HG03135 (cell line): Measurements from ENCODE around the gene ANKRD23.

Source experiments
- ATAC-seq: cut with Tn5 transposase; IDR thresholded peaks from one replicate; pipeline ENCODE4 v1.9.1; 2021; ENCODE audit warnings: mild to moderate bottlenecking, moderate library complexity; ENCODE audit not compliant: unreplicated experiment

Gene ANKRD23

GRCh38 chr2:96877631-96878092 lies 33.8 kb upstream of the ANKRD23 start:
- ATAC-seq, result no peak

- ATAC-seq, result no peak
These were observed 33.2 kb upstream of the ANKRD23 start for GRCh38 chr2:96877042-96877451.

GRCh38 chr2:96876269-96877041 lies 32.6 kb upstream of the ANKRD23 start:
- no peak for ATAC-seq

- ATAC-seq, result no peak
These were observed 31.9 kb upstream of the ANKRD23 start for GRCh38 chr2:96875498-96876268.

- ATAC-seq, result peak; percentile 36
These were observed 30.5 kb upstream of the ANKRD23 start for GRCh38 chr2:96874198-96874831.

- ATAC-seq, result no peak
These were observed 29.9 kb upstream of the ANKRD23 start for GRCh38 chr2:96873651-96874096.

GRCh38 chr2:96872591-96873349 lies 28.9 kb upstream of the ANKRD23 start:
- ATAC-seq, result no peak

- ATAC-seq, result no peak
These were observed 26.9 kb upstream of the ANKRD23 start for GRCh38 chr2:96870626-96871255.

GRCh38 chr2:96869822-96870625 lies 26.2 kb upstream of the ANKRD23 start, which contains the start of gene SEMA4C:
Gene SEMA4C, minus strand, starts transcription at chr2:96870080. Its CDS starts 2,194 bp downstream, at chr2:96867886.
- ATAC-seq, result no peak

- ATAC-seq, result peak; percentile 14
These were observed 25.5 kb upstream of the ANKRD23 start for GRCh38 chr2:96869281-96869821.

- ATAC-seq, result peak; percentile 36
These were observed 24.9 kb upstream of the ANKRD23 start for GRCh38 chr2:96868555-96869280.

GRCh38 chr2:96867756-96868554 lies 24.1 kb upstream of the ANKRD23 start:
- ATAC-seq, result peak; percentile 9

GRCh38 chr2:96866986-96867755 lies 23.4 kb upstream of the ANKRD23 start:
- no peak for ATAC-seq

- ATAC-seq, result no peak
These were observed 22.8 kb upstream of the ANKRD23 start for GRCh38 chr2:96866586-96866985.

GRCh38 chr2:96866149-96866548 lies 22.3 kb upstream of the ANKRD23 start:
- ATAC-seq, result no peak

GRCh38 chr2:96865654-96866053 lies 21.8 kb upstream of the ANKRD23 start:
- no peak for ATAC-seq
